ENCODE data around the gene TFG.
"Not testable (repeated sequence)": the region's sequence is repeated elsewhere in the genome, so short reads cannot be mapped to it uniquely, and the experiment has no call there.

Gene TFG

GRCh38 chr3:100708989-100709841, at the start of gene TFG:
Gene TFG, plus strand, starts transcription at chr3:100709494. Its CDS starts 4,192 bp downstream, at chr3:100713686.
- Mint-ChIP-seq H3K4me1 (ENCODE audit: low read depth) (peaks cover 38% of the 10 kb centered on the region), H3K36me3 (ENCODE audit: low read depth) (peaks cover 59% of the 10 kb centered on the region), H3K9me3 (peaks cover 12% of the 10 kb centered on the region), H3K27me3 (peaks cover 10% of the 10 kb centered on the region), H3K27ac (peak within 1 kb of the TSS; percentile 96), H3K4me3 (peak within 1 kb of the TSS; percentile 92)
- intact Hi-C loops (cut with micrococcal nuclease), result loop anchor here (2.0 to 5.0 kb wide), 3 partner anchors 217 to 863 kb away; partner anchors contain the start of genes PCNP, TBC1D23 and TMEM45A

- H3K27ac Mint-ChIP-seq; intact Hi-C loops (cut with micrococcal nuclease); H3K4me3 Mint-ChIP-seq; H3K27me3 Mint-ChIP-seq; H3K4me1 Mint-ChIP-seq (ENCODE audit: low read depth); H3K36me3 Mint-ChIP-seq (ENCODE audit: low read depth); H3K9me3 Mint-ChIP-seq: not testable (repeated sequence)
These were observed 48.0 kb upstream of the TFG start for GRCh38 chr3:100661294-100661693.

GRCh38 chr3:100662113-100662823, 47.0 kb upstream of the TFG start:
- no peaks in the 10 kb centered on the region for H3K36me3 Mint-ChIP-seq (ENCODE audit: low read depth)
- intact Hi-C loops (cut with micrococcal nuclease), result no loop called here
- H3K4me1 Mint-ChIP-seq (ENCODE audit: low read depth), result no peaks in the 10 kb centered on the region
- no peaks in the 10 kb centered on the region for H3K9me3 Mint-ChIP-seq
- H3K27me3 Mint-ChIP-seq, result no peaks in the 10 kb centered on the region
- H3K4me3 Mint-ChIP-seq, result no peak overlapping the region
- H3K27ac Mint-ChIP-seq, result no peak overlapping the region

- no peaks in the 10 kb centered on the region for H3K36me3 Mint-ChIP-seq (ENCODE audit: low read depth)
These were observed 44.1 kb upstream of the TFG start for GRCh38 chr3:100665230-100665629.

GRCh38 chr3:100666699-100667098, 42.6 kb upstream of the TFG start:
- H3K27me3 Mint-ChIP-seq; H3K27ac Mint-ChIP-seq; H3K4me1 Mint-ChIP-seq (ENCODE audit: low read depth); H3K4me3 Mint-ChIP-seq; H3K36me3 Mint-ChIP-seq (ENCODE audit: low read depth); intact Hi-C loops (cut with micrococcal nuclease): not testable (repeated sequence)
- H3K9me3 Mint-ChIP-seq, result peaks cover 18% of the 10 kb centered on the region

More at GRCh38 chr3:100665230-100665629, 44.1 kb upstream of the TFG start:
- intact Hi-C loops (cut with micrococcal nuclease), result no loop called here
- Mint-ChIP-seq H3K4me3 (no peak overlapping the region), H3K27me3 (no peaks in the 10 kb centered on the region), H3K27ac (no peak overlapping the region), H3K4me1 (ENCODE audit: low read depth) (no peaks in the 10 kb centered on the region), H3K9me3 (peaks cover 4% of the 10 kb centered on the region)

GRCh38 chr3:100667316-100667715, 42.0 kb upstream of the TFG start:
- H3K27me3 Mint-ChIP-seq; H3K36me3 Mint-ChIP-seq (ENCODE audit: low read depth); H3K4me3 Mint-ChIP-seq; H3K27ac Mint-ChIP-seq; intact Hi-C loops (cut with micrococcal nuclease); H3K4me1 Mint-ChIP-seq (ENCODE audit: low read depth): not testable (repeated sequence)
- peaks cover 18% of the 10 kb centered on the region for H3K9me3 Mint-ChIP-seq

- peaks cover 18% of the 10 kb centered on the region for H3K9me3 Mint-ChIP-seq
- H3K27ac Mint-ChIP-seq; H3K27me3 Mint-ChIP-seq; intact Hi-C loops (cut with micrococcal nuclease); H3K4me1 Mint-ChIP-seq (ENCODE audit: low read depth); H3K36me3 Mint-ChIP-seq (ENCODE audit: low read depth); H3K4me3 Mint-ChIP-seq: not testable (repeated sequence)
These were observed 38.3 kb upstream of the TFG start for GRCh38 chr3:100670995-100671394.

- no peaks in the 10 kb centered on the region for H3K36me3 Mint-ChIP-seq (ENCODE audit: low read depth)
- no peaks in the 10 kb centered on the region for H3K4me1 Mint-ChIP-seq (ENCODE audit: low read depth)
- intact Hi-C loops (cut with micrococcal nuclease), result no loop called here
- H3K9me3 Mint-ChIP-seq, result peaks cover 6% of the 10 kb centered on the region
- H3K4me3 Mint-ChIP-seq, result no peak overlapping the region
- no peaks in the 10 kb centered on the region for H3K27me3 Mint-ChIP-seq
- no peak overlapping the region for H3K27ac Mint-ChIP-seq
These were observed 27.8 kb upstream of the TFG start for GRCh38 chr3:100681496-100681895.

GRCh38 chr3:100682056-100682853, 27.0 kb upstream of the TFG start:
- H3K4me1 Mint-ChIP-seq (ENCODE audit: low read depth), result no peaks in the 10 kb centered on the region
- H3K36me3 Mint-ChIP-seq (ENCODE audit: low read depth), result no peaks in the 10 kb centered on the region
- H3K9me3 Mint-ChIP-seq, result no peaks in the 10 kb centered on the region
- intact Hi-C loops (cut with micrococcal nuclease), result no loop called here
- no peaks in the 10 kb centered on the region for H3K27me3 Mint-ChIP-seq
- H3K4me3 Mint-ChIP-seq, result no peak overlapping the region
- no peak overlapping the region for H3K27ac Mint-ChIP-seq

GRCh38 chr3:100682854-100683760, 26.2 kb upstream of the TFG start:
- H3K4me1 Mint-ChIP-seq (ENCODE audit: low read depth), result no peaks in the 10 kb centered on the region
- no peaks in the 10 kb centered on the region for H3K27me3 Mint-ChIP-seq
- intact Hi-C loops (cut with micrococcal nuclease), result no loop called here
- H3K9me3 Mint-ChIP-seq, result no peaks in the 10 kb centered on the region
- H3K36me3 Mint-ChIP-seq (ENCODE audit: low read depth), result no peaks in the 10 kb centered on the region
- H3K4me3 Mint-ChIP-seq, result no peak overlapping the region
- no peak overlapping the region for H3K27ac Mint-ChIP-seq

GRCh38 chr3:100693225-100693624, 16.1 kb upstream of the TFG start:
- no peak overlapping the region for H3K27ac Mint-ChIP-seq
- intact Hi-C loops (cut with micrococcal nuclease), result no loop called here
- peaks cover 4% of the 10 kb centered on the region for H3K27me3 Mint-ChIP-seq
- no peaks in the 10 kb centered on the region for H3K36me3 Mint-ChIP-seq (ENCODE audit: low read depth)
- H3K9me3 Mint-ChIP-seq, result no peaks in the 10 kb centered on the region
- no peaks in the 10 kb centered on the region for H3K4me1 Mint-ChIP-seq (ENCODE audit: low read depth)
- no peak overlapping the region for H3K4me3 Mint-ChIP-seq

GRCh38 chr3:100695696-100696095, 13.6 kb upstream of the TFG start:
- Mint-ChIP-seq H3K9me3 (no peaks in the 10 kb centered on the region), H3K27me3 (peaks cover 12% of the 10 kb centered on the region), H3K36me3 (ENCODE audit: low read depth) (no peaks in the 10 kb centered on the region), H3K4me3 (no peak overlapping the region), H3K27ac (no peak overlapping the region), H3K4me1 (ENCODE audit: low read depth) (no peaks in the 10 kb centered on the region)
- intact Hi-C loops (cut with micrococcal nuclease), result no loop called here

- intact Hi-C loops (cut with micrococcal nuclease), result no loop called here
- Mint-ChIP-seq H3K4me1 (ENCODE audit: low read depth) (no peaks in the 10 kb centered on the region), H3K9me3 (no peaks in the 10 kb centered on the region), H3K27me3 (peaks cover 12% of the 10 kb centered on the region), H3K36me3 (ENCODE audit: low read depth) (no peaks in the 10 kb centered on the region), H3K27ac (no peak overlapping the region), H3K4me3 (no peak overlapping the region)
These were observed 13.1 kb upstream of the TFG start for GRCh38 chr3:100696161-100696560.
